ENCODE results near the gene CREB1.
"Not testable (repeated sequence)": the region's sequence is repeated elsewhere in the genome, so short reads cannot be mapped to it uniquely, and the experiment has no call there.

Gene CREB1

GRCh38 chr2:207621501-207622039 lies 91.8 kb downstream of the CREB1 start:
- no peak for DNase-seq

GRCh38 chr2:207624185-207625013 lies 94.6 kb downstream of the CREB1 start:
- peak; percentile 30 for DNase-seq

- peak; percentile 80 for DNase-seq
Measured at GRCh38 chr2:207625014-207625907, 95.5 kb downstream of the CREB1 start, which contains the start of gene METTL21A. TSS of gene METTL21A (minus strand) at chr2:207625394. CDS start at chr2:207624375, 1,019 bp downstream.

GRCh38 chr2:207629553-207629952 lies 99.8 kb downstream of the CREB1 start:
- no peak for DNase-seq

- no peak for DNase-seq
Measured at GRCh38 chr2:207630491-207630890, 100.7 kb downstream of the CREB1 start.

- no peak for DNase-seq
Measured at GRCh38 chr2:207632575-207633493, 103.1 kb downstream of the CREB1 start.

GRCh38 chr2:207633686-207634085 lies 103.9 kb downstream of the CREB1 start:
- DNase-seq: no peak

GRCh38 chr2:207635468-207636200 lies 105.9 kb downstream of the CREB1 start:
- DNase-seq: no peak

- not testable (repeated sequence) for DNase-seq
Measured at GRCh38 chr2:207639288-207639687, 109.5 kb downstream of the CREB1 start.

- no peak for DNase-seq
Measured at GRCh38 chr2:207640160-207640559, 110.4 kb downstream of the CREB1 start.

GRCh38 chr2:207640661-207641060 lies 110.9 kb downstream of the CREB1 start:
- DNase-seq: no peak

- no peak for DNase-seq
Measured at GRCh38 chr2:207643892-207644291, 114.1 kb downstream of the CREB1 start.

- not testable (repeated sequence) for DNase-seq
Measured at GRCh38 chr2:207646582-207646981, 116.8 kb downstream of the CREB1 start.

Data from DMS 273 treated with DMSO at 0.1 percent for 48 hours (cell line).